Endothelial cell of umbilical vein (primary cell): Measurements from ENCODE around the gene ADAT1. TPM values are rescaled to one million over a fixed set of nuclear protein-coding genes. Genes with fewer than 3 reads are reported as not detected.

Experiments used
- BruUV-seq: library from RNA; stranded (reverse); fragments of 400-500 nt; replicated peaks from 2 replicates; lab custom pipeline; 2021; lab: Mats Ljungman, UMichigan
- CTCF ChIA-PET: fragments of 300-600, 350-600 bp; sonication (Branson Sonifier 250); formaldehyde crosslinking; loops from one replicate; lab custom pipeline; 2021; ENCODE audit warnings: antibody characterized with exemption, inconsistent platforms; lab: Charles Lee
- POLR2A ChIA-PET: fragments of 300-600, 350-600 bp; sonication (Branson Sonifier 250); formaldehyde crosslinking; loops from one replicate; lab custom pipeline; 2021; ENCODE audit warnings: antibody characterized with exemption, inconsistent platforms; lab: Charles Lee
- DNase-seq: peaks from one replicate; pipeline ENCODE4 v3.0.0-alpha.2; 2011; ENCODE audit warnings: low read depth, low spot score
- FAIRE-seq: peaks from 2 replicates; lab custom pipeline; 2011; peaks lifted over from hg19 to GRCh38; lab: Jason Lieb, UNC
- H2AFZ ChIP-seq: 2 replicates; pipeline ENCODE4 v1.6.0; 2012; ENCODE audit warnings: low read depth, low read length, control low read depth, inconsistent platforms
- H3K27ac ChIP-seq: 2 replicates; pipeline ENCODE4 v1.5.1; 2011; ENCODE audit warnings: low read depth, mild to moderate bottlenecking, control low read depth, low read length, moderate library complexity; ENCODE audit not compliant: insufficient read depth
- H3K27me3 ChIP-seq, 2 experiments: 2 replicates each; pipeline versions ENCODE4 v1.6.0 to v1.6.1; 2011; ENCODE audit warnings: low read length in 2 of 2, mixed read lengths in 1 of 2; ENCODE audit not compliant: control insufficient read depth in 2 of 2, insufficient read depth in 2 of 2
- H3K36me3 ChIP-seq, 2 experiments: 2 replicates in 1 of 2; 3 replicates in 1 of 2; pipeline ENCODE4 v1.5.1; 2011; ENCODE audit warnings: low read length in 2 of 2, mild to moderate bottlenecking in 1 of 2, moderate library complexity in 1 of 2; ENCODE audit not compliant: control insufficient read depth in 2 of 2, insufficient read depth in 2 of 2; ENCODE audit errors: extremely low read depth in 1 of 2
- H3K4me1 ChIP-seq: 3 replicates; pipeline ENCODE4 v1.5.1; 2011; ENCODE audit warnings: mild to moderate bottlenecking, low read length; ENCODE audit not compliant: control insufficient read depth, insufficient read depth; ENCODE audit errors: extremely low read depth
- H3K4me2 ChIP-seq: 2 replicates; pipeline ENCODE4 v1.6.1; 2011; ENCODE audit warnings: low read length, control low read depth, mixed read lengths; ENCODE audit not compliant: insufficient read depth
- H3K4me3 ChIP-seq, 3 experiments: fragments of 200-600 bp in 1 of 3; sonication (generic), shearing (Covaris generic) in 1 of 3; replicated peaks in 1 of 3; 2 replicates each; pipeline ENCODE4 v1.5.1; 2011 to 2016; ENCODE audit warnings: control low read depth in 3 of 3, low read length in 3 of 3, mild to moderate bottlenecking in 2 of 3, inconsistent platforms in 1 of 3, low read depth in 1 of 3, moderate library complexity in 1 of 3; ENCODE audit not compliant: insufficient read depth in 1 of 3
- H3K79me2 ChIP-seq: 2 replicates; pipeline ENCODE4 v1.6.0; 2012; ENCODE audit warnings: low read length, inconsistent platforms; ENCODE audit not compliant: control insufficient read depth, insufficient read depth
- H3K9ac ChIP-seq: replicated peaks from 2 replicates; pipeline ENCODE3; 2011; ENCODE audit warnings: low read length, control low read depth; ENCODE audit not compliant: insufficient read depth; ENCODE audit errors: extremely low read depth
- H3K9me1 ChIP-seq: replicated peaks from 3 replicates; pipeline ENCODE4 v1.6.0; 2011; ENCODE audit warnings: mild to moderate bottlenecking, low read length; ENCODE audit not compliant: control insufficient read depth, insufficient read depth; ENCODE audit errors: extremely low read depth
- H3K9me3 ChIP-seq: replicated peaks from 2 replicates; pipeline ENCODE4 v1.5.1; 2012; ENCODE audit warnings: low read length, inconsistent platforms; ENCODE audit not compliant: control insufficient read depth, insufficient read depth
- H4K20me1 ChIP-seq: replicated peaks from 2 replicates; pipeline ENCODE3; 2011; ENCODE audit warnings: mild to moderate bottlenecking, low read length; ENCODE audit not compliant: control insufficient read depth, insufficient read depth; ENCODE audit errors: extremely low read depth
- EZH2 ChIP-seq: IDR thresholded peaks from 2 replicates; pipeline ENCODE4 v1.6.1; 2012; ENCODE audit warnings: borderline replicate concordance, low read depth, mild to moderate bottlenecking, moderate library complexity, low read length, inconsistent platforms; ENCODE audit not compliant: severe bottlenecking
- FOS ChIP-seq: IDR thresholded peaks from 2 replicates; pipeline ENCODE4 v1.6.1; 2011; ENCODE audit warnings: mild to moderate bottlenecking, low read length, moderate library complexity, borderline replicate concordance; ENCODE audit not compliant: insufficient read depth
- GATA2 ChIP-seq: IDR thresholded peaks from 2 replicates; pipeline ENCODE4 v1.7.0; 2011; ENCODE audit warnings: low read depth, mild to moderate bottlenecking, moderate library complexity, mixed read lengths, low read length; ENCODE audit not compliant: insufficient read length, insufficient read depth
- JUN ChIP-seq: IDR thresholded peaks from 2 replicates; pipeline ENCODE4 v1.6.1; 2011; ENCODE audit warnings: borderline replicate concordance, low read depth; ENCODE audit not compliant: insufficient read length, insufficient read depth
- MYC ChIP-seq: IDR thresholded peaks from one replicate; pipeline ENCODE4 v1.6.1; 2011; ENCODE audit warnings: mild to moderate bottlenecking, low read depth, low read length
- POLR2A ChIP-seq: IDR thresholded peaks from 2 replicates; pipeline ENCODE4 v1.6.1; 2012; ENCODE audit warnings: low read depth, mild to moderate bottlenecking, control low read depth, low read length
- POLR2AphosphoS5 ChIP-seq: IDR thresholded peaks from 2 replicates; pipeline ENCODE4 v1.6.1; 2012; ENCODE audit warnings: low read depth, mild to moderate bottlenecking, control low read depth, low read length, moderate library complexity; ENCODE audit not compliant: insufficient read depth
- dilution Hi-C: fragments of 300-500 bp; cut with MboI; formaldehyde crosslinking; loops from one replicate; pipeline ENCODE4 v1.15.0; 2019; ENCODE audit warnings: low sequenced_read_pairs; ENCODE audit not compliant: extremely low pct_ligation_motif_present
- intact Hi-C: fragments of 100-400 bp; cut with micrococcal nuclease; formaldehyde crosslinking; loops from one replicate; pipeline ENCODE4 v1.10.0; 2022
- polyA plus RNA-seq, 4 experiments: library from polyadenylated mRNA; depleted of rRNA in 3 of 4; stranded (reverse) in 3 of 4; unstranded in 1 of 4; fragments of >200 nt; gene quantifications; 2 replicates each; pipeline versions ENCODE4 v1.2.1 to v1.2.3, GENCODE V29; 2011 to 2012; ENCODE audit warnings: missing spikeins in 1 of 4
- total RNA-seq: library from RNA; stranded (reverse); gene quantifications from 2 replicates; pipeline ENCODE4 v1.2.3, GENCODE V29; 2021
- TF ChIP-seq, protein P1 (sequence below): IDR thresholded peaks from 2 replicates; pipeline ENCODE4 v1.6.1; 2011; ENCODE audit not compliant: insufficient read depth, insufficient read length
- TF ChIP-seq, protein P2 (sequence below), 2 donors: IDR thresholded peaks; 1 replicate in 1 of 2; 2 replicates in 1 of 2; pipeline ENCODE4 v1.5.1; 2011; ENCODE audit warnings: low read length in 2 of 2, mild to moderate bottlenecking in 2 of 2, moderate library complexity in 2 of 2, control low read depth in 1 of 2, inconsistent platforms in 1 of 2, low read depth in 1 of 2; ENCODE audit not compliant: insufficient read depth in 1 of 2; ENCODE audit errors: extremely low read depth in 1 of 2

ADAT1 gene
- total and polyA plus RNA-seq, 2 donors (not counting 3 experiments of a cell fraction or from before 2014, with no cell fraction given): 27.2 to 56.6 TPM

DNA sequence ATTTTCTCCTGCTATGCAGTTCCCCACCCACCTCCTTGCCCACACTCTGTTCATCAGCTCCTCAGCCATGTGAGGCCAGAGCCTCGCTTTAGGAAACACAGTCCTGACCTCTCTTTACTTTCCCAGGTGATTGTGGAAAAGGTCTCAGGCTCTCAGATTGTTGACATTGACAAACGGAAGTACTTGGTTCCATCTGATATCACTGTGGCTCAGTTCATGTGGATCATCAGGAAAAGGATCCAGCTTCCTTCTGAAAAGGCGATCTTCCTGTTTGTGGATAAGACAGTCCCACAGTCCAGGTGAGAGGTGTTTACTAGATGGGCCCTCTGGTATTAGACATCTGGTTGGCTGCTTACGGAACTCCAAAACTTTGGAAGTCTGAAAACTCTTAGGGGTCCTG is 55.2 kb downstream of the ADAT1 start:
- TF ChIP-seq MYC (no peak), GATA2 (no peak), JUN (no peak)
- TF ChIP-seq, protein P1, sequence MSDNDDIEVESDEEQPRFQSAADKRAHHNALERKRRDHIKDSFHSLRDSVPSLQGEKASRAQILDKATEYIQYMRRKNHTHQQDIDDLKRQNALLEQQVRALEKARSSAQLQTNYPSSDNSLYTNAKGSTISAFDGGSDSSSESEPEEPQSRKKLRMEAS: no peak
- no peak overlapping the region for H3K27ac ChIP-seq
- DNase-seq (no peak), FAIRE-seq (no peak)
- no peak overlapping the region for H3K4me3 ChIP-seq
- BruUV-seq: no TSS peak
- H3K9ac ChIP-seq: no peak overlapping the region
- peaks cover 7 to 17% of the 10 kb centered on the region in 2 experiments for H3K27me3 ChIP-seq
- H3K36me3 ChIP-seq: peaks cover 22 to 26% of the 10 kb centered on the region in 2 experiments
- ChIA-PET CTCF (no interaction called here), POLR2A (no interaction called here)
- peaks cover 13% of the 10 kb centered on the region for H3K79me2 ChIP-seq
- no peaks in the 10 kb centered on the region for H3K9me3 ChIP-seq
- H3K4me1 ChIP-seq: peaks cover 9% of the 10 kb centered on the region
- intact Hi-C loops (loop anchor here (2.0 to 5.0 kb wide), 2 partner anchors 79 to 194 kb away; partner anchors contain the start of genes KARS1 and TERF2IP), dilution Hi-C loops (no loop called here)
- no peak overlapping the region for H2AFZ ChIP-seq
- H4K20me1 ChIP-seq: no peaks in the 10 kb centered on the region
- H3K9me1 ChIP-seq: no peaks in the 10 kb centered on the region
- no peak overlapping the region for H3K4me2 ChIP-seq

DNA sequence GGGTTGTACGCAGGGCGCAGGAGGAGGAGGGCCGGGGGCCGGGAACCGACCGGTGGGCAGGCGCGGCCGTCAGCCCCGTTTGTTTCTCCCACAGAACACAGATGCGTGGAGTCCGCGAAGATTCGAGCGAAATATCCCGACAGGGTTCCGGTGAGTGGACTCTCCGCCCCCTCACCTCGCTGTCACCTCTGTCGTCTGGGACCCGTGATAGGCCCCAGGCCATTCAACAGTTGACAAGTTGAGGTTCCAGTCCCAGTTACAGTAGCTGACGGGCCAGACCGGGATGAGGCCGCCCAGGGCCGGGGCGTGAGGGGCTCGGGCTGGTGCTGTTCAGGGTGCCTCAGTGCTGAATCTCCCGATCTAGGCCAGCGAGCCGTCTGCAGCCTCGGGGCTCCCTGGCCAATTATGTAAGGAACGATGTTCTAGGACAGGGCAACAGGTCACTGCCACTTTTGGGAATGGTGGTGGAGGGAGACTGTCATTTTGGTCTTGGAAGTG is 56.3 kb downstream of the ADAT1 start:
- DNase-seq: peak; percentile 13
- intact Hi-C loops: loop anchor here (1.0 to 5.0 kb wide), 5 partner anchors 11 to 195 kb away; partner anchors contain the start of genes ADAT1, KARS1, TERF2IP and TMEM231

More for the DNA sequence above, 56.3 kb downstream of the ADAT1 start:
- peak overlapping the region; percentile 79 for H3K4me2 ChIP-seq
- TF ChIP-seq FOS (no peak), POLR2AphosphoS5 (no peak), EZH2 (no peak), JUN (no peak), MYC (no peak), POLR2A (no peak), GATA2 (no peak)
- TF ChIP-seq, protein P1: no peak
- TF ChIP-seq, protein P2, sequence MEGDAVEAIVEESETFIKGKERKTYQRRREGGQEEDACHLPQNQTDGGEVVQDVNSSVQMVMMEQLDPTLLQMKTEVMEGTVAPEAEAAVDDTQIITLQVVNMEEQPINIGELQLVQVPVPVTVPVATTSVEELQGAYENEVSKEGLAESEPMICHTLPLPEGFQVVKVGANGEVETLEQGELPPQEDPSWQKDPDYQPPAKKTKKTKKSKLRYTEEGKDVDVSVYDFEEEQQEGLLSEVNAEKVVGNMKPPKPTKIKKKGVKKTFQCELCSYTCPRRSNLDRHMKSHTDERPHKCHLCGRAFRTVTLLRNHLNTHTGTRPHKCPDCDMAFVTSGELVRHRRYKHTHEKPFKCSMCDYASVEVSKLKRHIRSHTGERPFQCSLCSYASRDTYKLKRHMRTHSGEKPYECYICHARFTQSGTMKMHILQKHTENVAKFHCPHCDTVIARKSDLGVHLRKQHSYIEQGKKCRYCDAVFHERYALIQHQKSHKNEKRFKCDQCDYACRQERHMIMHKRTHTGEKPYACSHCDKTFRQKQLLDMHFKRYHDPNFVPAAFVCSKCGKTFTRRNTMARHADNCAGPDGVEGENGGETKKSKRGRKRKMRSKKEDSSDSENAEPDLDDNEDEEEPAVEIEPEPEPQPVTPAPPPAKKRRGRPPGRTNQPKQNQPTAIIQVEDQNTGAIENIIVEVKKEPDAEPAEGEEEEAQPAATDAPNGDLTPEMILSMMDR (IDR thresholded peaks at IDR 0.05; ENCODE audit: extremely low read depth in 1 of 2, insufficient read depth in 1 of 2, low read depth in 1 of 2, low read length in 2 of 2): no peak
- peak; percentile 21 for FAIRE-seq
- dilution Hi-C loops: no loop called here
- peaks cover 13% of the 10 kb centered on the region for H3K79me2 ChIP-seq
- H3K4me1 ChIP-seq: peaks cover 9% of the 10 kb centered on the region
- H2AFZ ChIP-seq: peak overlapping the region; percentile 62
- no peaks in the 10 kb centered on the region for H3K9me1 ChIP-seq
- peaks cover 7 to 21% of the 10 kb centered on the region in 2 experiments for H3K27me3 ChIP-seq
- peaks cover 17 to 19% of the 10 kb centered on the region in 2 experiments for H3K36me3 ChIP-seq
- peak overlapping the region; percentile 48 to 83 (median 79) for H3K4me3 ChIP-seq
- H3K9ac ChIP-seq: peak overlapping the region; percentile 58
- H3K9me3 ChIP-seq: no peaks in the 10 kb centered on the region
- H4K20me1 ChIP-seq: no peaks in the 10 kb centered on the region
- CTCF ChIA-PET: interaction anchor here (0.8 to 1.5 kb wide), 5 partner anchors 10 to 368 kb away, joined by 3 to 4 read pairs (median 4); no protein-coding TSS in a partner anchor
- no TSS peak for BruUV-seq
- no peak overlapping the region for H3K27ac ChIP-seq
- POLR2A ChIA-PET: no interaction called here
